Ishikawa (cell line): ENCODE data around the gene MAST4.

Experiments
- CEBPB ChIP-seq: IDR thresholded peaks from 2 replicates; pipeline ENCODE4 v1.6.1; 2012
- CREB1 ChIP-seq: IDR thresholded peaks from 2 replicates; pipeline ENCODE4 v1.6.1; 2012; ENCODE audit warnings: low read depth
- EGR1 ChIP-seq: IDR thresholded peaks from 2 replicates; pipeline ENCODE4 v1.6.1; 2012
- EP300 ChIP-seq: IDR thresholded peaks from 2 replicates; pipeline ENCODE4 v1.6.1; 2012; ENCODE audit warnings: borderline replicate concordance
- RAD21 ChIP-seq: IDR thresholded peaks from 2 replicates; pipeline ENCODE4 v1.6.1; 2012; ENCODE audit warnings: low read depth
- TAF1 ChIP-seq: IDR thresholded peaks from 2 replicates; pipeline ENCODE4 v1.6.1; 2012; ENCODE audit warnings: low read depth, mild to moderate bottlenecking
- TEAD4 ChIP-seq: IDR thresholded peaks from 2 replicates; pipeline ENCODE4 v1.6.1; 2012
- YY1 ChIP-seq: IDR thresholded peaks from 2 replicates; pipeline ENCODE4 v1.6.1; 2012; ENCODE audit warnings: low read depth
- TF ChIP-seq, protein P1 (sequence below): IDR thresholded peaks from 2 replicates; pipeline ENCODE4 v1.6.1; 2012
- TF ChIP-seq, protein P2 (sequence below): IDR thresholded peaks from 2 replicates; pipeline ENCODE4 v1.6.1; 2012; ENCODE audit warnings: low read depth, mild to moderate bottlenecking
- TF ChIP-seq, protein P3 (sequence below): IDR thresholded peaks from 2 replicates; pipeline ENCODE4 v1.6.1; 2012

- TF ChIP-seq CEBPB: no peak
- no peak for TF ChIP-seq CREB1
- TF ChIP-seq TEAD4: no peak
- no peak for TF ChIP-seq EP300
- no peak for TF ChIP-seq RAD21
- TF ChIP-seq, protein P1, sequence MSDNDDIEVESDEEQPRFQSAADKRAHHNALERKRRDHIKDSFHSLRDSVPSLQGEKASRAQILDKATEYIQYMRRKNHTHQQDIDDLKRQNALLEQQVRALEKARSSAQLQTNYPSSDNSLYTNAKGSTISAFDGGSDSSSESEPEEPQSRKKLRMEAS: no peak
- TF ChIP-seq YY1: no peak
- TF ChIP-seq, protein P2, sequence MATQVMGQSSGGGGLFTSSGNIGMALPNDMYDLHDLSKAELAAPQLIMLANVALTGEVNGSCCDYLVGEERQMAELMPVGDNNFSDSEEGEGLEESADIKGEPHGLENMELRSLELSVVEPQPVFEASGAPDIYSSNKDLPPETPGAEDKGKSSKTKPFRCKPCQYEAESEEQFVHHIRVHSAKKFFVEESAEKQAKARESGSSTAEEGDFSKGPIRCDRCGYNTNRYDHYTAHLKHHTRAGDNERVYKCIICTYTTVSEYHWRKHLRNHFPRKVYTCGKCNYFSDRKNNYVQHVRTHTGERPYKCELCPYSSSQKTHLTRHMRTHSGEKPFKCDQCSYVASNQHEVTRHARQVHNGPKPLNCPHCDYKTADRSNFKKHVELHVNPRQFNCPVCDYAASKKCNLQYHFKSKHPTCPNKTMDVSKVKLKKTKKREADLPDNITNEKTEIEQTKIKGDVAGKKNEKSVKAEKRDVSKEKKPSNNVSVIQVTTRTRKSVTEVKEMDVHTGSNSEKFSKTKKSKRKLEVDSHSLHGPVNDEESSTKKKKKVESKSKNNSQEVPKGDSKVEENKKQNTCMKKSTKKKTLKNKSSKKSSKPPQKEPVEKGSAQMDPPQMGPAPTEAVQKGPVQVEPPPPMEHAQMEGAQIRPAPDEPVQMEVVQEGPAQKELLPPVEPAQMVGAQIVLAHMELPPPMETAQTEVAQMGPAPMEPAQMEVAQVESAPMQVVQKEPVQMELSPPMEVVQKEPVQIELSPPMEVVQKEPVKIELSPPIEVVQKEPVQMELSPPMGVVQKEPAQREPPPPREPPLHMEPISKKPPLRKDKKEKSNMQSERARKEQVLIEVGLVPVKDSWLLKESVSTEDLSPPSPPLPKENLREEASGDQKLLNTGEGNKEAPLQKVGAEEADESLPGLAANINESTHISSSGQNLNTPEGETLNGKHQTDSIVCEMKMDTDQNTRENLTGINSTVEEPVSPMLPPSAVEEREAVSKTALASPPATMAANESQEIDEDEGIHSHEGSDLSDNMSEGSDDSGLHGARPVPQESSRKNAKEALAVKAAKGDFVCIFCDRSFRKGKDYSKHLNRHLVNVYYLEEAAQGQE: no peak
- TF ChIP-seq EGR1: no peak
- TF ChIP-seq, protein P3, sequence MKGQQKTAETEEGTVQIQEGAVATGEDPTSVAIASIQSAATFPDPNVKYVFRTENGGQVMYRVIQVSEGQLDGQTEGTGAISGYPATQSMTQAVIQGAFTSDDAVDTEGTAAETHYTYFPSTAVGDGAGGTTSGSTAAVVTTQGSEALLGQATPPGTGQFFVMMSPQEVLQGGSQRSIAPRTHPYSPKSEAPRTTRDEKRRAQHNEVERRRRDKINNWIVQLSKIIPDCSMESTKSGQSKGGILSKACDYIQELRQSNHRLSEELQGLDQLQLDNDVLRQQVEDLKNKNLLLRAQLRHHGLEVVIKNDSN: no peak
- no peak for TF ChIP-seq TAF1
Observed at GRCh38 chr5:66896171-66896570, 300.0 kb downstream of the MAST4 start.
